HG03064 (cell line): ENCODE measurements around the gene PRKCZ.
"Not testable (repeated sequence)": the region's sequence is repeated elsewhere in the genome, so short reads cannot be mapped to it uniquely, and the experiment has no call there.

Experiments
- ATAC-seq: cut with Tn5 transposase; IDR thresholded peaks from one replicate; pipeline ENCODE4 v1.9.1; 2021; ENCODE audit warnings: low read depth; ENCODE audit not compliant: unreplicated experiment

Gene PRKCZ

GRCh38 chr1:2110738-2111673 lies 60.8 kb downstream of the PRKCZ start:
- no peak for ATAC-seq

- no peak for ATAC-seq
Observed at GRCh38 chr1:2111674-2112035, 61.4 kb downstream of the PRKCZ start.

GRCh38 chr1:2112280-2112701 lies 62.1 kb downstream of the PRKCZ start:
- ATAC-seq: peak; percentile 63

- ATAC-seq: no peak
Observed at GRCh38 chr1:2113620-2114135, 63.5 kb downstream of the PRKCZ start.

- not testable (repeated sequence) for ATAC-seq
Observed at GRCh38 chr1:2114635-2115007, 64.4 kb downstream of the PRKCZ start.

- ATAC-seq: no peak
Observed at GRCh38 chr1:2115008-2115641, 64.9 kb downstream of the PRKCZ start.

- no peak for ATAC-seq
Observed at GRCh38 chr1:2115702-2116341, 65.6 kb downstream of the PRKCZ start.

GRCh38 chr1:2119886-2120285 lies 69.7 kb downstream of the PRKCZ start:
- ATAC-seq: no peak

GRCh38 chr1:2121101-2121691 lies 71.0 kb downstream of the PRKCZ start:
- no peak for ATAC-seq

- not testable (repeated sequence) for ATAC-seq
Observed at GRCh38 chr1:2121794-2122193, 71.6 kb downstream of the PRKCZ start.

- ATAC-seq: no peak
Observed at GRCh38 chr1:2124446-2125198, 74.4 kb downstream of the PRKCZ start.

GRCh38 chr1:2125350-2126211 lies 75.4 kb downstream of the PRKCZ start:
- ATAC-seq: no peak

- ATAC-seq: no peak
Observed at GRCh38 chr1:2126331-2127186, 76.3 kb downstream of the PRKCZ start.

- ATAC-seq: no peak
Observed at GRCh38 chr1:2127187-2128145, 77.3 kb downstream of the PRKCZ start.

GRCh38 chr1:2128189-2128901 lies 78.1 kb downstream of the PRKCZ start:
- ATAC-seq: no peak

- ATAC-seq: no peak
Observed at GRCh38 chr1:2129256-2129943, 79.2 kb downstream of the PRKCZ start.
